Activated naive CD4-positive, alpha-beta T cell treated with anti-CD3 and anti-CD28 coated beads, Interleukin-2, amount 50 U/mL, for 24 hours (primary cell): Measurements from ENCODE around the gene INAFM1.

Source experiments
- H3K27ac Mint-ChIP-seq: one replicate; pipeline ENCODE4 v1.8.0; 2021; ENCODE audit warnings: mild to moderate bottlenecking, mixed read lengths
- H3K27me3 Mint-ChIP-seq: one replicate; pipeline ENCODE4 v1.8.0; 2021; ENCODE audit warnings: mixed read lengths
- H3K36me3 Mint-ChIP-seq: one replicate; pipeline ENCODE4 v1.8.0; 2021; ENCODE audit warnings: mixed read lengths
- H3K4me1 Mint-ChIP-seq: one replicate; pipeline ENCODE4 v1.8.0; 2021; ENCODE audit warnings: mixed read lengths
- H3K4me3 Mint-ChIP-seq: one replicate; pipeline ENCODE4 v1.8.0; 2021; ENCODE audit warnings: mild to moderate bottlenecking, mixed read lengths
- H3K9me3 Mint-ChIP-seq: one replicate; pipeline ENCODE4 v1.8.0; 2021; ENCODE audit warnings: mixed read lengths

Gene INAFM1

DNA sequence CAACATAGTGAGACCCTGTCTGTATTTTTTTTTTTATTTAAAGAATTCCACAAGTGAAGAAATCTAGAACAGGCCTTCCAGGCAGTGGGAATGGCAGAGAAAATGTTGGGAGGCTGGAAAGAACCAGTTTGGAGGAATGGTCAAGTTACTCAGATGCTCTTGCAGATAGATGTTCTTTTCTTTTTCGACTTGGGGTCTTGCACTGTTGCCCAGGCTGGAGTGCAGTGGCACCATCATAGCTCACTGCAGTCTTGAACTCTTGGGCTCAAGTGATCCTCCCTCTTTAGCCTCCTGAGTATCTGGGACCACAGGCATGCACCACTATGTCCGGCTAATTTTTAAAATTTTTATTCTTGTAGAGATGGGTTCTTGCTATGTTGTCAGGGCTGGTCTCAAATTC, 35.6 kb downstream of the INAFM1 start:
- peaks cover 5% of the 10 kb centered on the region for H3K4me1 Mint-ChIP-seq
- H3K4me3 Mint-ChIP-seq = no peak overlapping the region
- H3K27ac Mint-ChIP-seq = no peak overlapping the region
- H3K36me3 Mint-ChIP-seq = no peaks in the 10 kb centered on the region
- H3K27me3 Mint-ChIP-seq = peaks cover 11% of the 10 kb centered on the region
- no peaks in the 10 kb centered on the region for H3K9me3 Mint-ChIP-seq

DNA sequence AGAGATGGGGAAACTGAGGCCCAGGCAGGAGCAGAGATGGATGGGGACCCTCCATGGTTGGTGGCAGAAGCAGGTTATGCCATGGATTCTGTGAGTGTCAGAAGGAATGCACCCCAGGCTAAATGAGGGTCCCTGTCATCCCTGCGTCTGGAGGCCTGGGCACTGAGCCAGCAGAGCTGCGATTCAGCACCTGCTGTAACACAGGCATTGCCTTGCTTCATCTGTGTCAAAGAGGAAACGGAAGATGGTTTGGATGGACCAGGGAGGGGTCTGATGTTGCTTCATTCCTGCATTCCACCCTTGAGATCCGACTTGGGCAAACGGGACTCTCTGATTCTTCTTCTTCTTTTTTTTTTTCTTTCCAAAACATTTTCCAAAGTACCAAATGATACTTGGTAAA, 36.1 kb downstream of the INAFM1 start:
- Mint-ChIP-seq H3K9me3 (no peaks in the 10 kb centered on the region), H3K4me3 (no peak overlapping the region), H3K27me3 (peaks cover 13% of the 10 kb centered on the region), H3K4me1 (peaks cover 6% of the 10 kb centered on the region), H3K27ac (no peak overlapping the region), H3K36me3 (no peaks in the 10 kb centered on the region)

DNA sequence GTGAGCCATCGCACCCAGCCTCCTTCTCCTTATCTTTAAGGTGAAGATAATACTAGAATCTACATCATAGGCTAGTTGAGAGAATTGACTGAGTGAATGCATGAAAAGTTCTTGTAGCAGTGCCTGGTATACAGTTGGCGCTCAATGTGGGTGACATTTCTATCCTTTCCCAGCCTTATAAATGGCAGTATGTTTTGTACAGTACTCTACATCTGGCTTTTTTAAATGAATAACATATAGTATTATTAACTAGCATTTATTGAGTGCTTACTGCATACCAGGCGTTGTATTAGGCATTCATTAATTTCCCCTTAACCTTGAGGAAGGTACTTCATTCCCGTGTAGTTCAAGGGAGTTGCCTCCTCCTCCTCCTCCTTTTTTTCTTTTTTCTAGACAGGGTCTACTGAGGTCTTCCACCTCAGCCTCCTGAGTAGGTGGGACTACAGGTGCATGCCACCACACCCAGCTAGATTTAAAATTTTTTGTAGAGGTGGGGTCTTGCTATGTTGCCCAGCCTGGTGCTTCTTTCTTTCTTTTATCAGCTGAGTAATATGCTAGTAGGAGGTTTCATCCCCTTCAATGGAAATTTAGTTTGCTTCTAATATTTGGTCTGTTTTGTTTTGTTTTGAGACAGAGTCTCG, 37.8 kb downstream of the INAFM1 start:
- H3K4me3 Mint-ChIP-seq = no peak overlapping the region
- no peak overlapping the region for H3K27ac Mint-ChIP-seq
- peaks cover 6% of the 10 kb centered on the region for H3K4me1 Mint-ChIP-seq

DNA sequence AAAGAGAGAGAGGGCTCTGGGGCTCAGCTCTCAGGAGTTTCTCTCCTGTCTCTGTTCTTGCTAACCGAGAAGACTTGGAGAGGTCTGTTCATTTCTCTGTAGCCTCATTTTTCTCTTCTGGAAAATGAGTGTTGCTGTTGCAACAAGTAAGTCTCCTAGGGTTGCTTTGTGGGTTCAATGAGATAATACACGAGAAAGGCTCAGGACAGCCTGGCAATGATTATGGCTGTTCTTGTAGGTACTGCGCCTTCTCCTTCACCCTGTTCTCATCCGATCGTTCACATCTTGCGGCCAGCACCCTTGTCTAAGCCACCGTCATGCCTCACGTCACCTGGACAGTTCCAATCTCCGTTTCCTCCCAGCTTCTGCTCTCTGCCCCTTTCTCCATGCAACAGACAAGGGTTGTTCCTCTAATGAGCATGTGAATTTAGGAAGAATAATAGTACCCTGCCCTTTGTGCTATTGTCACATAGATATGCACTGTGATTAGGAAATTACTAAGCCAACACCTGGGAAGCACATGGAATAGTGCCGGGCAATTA, 39.1 kb downstream of the INAFM1 start:
- Mint-ChIP-seq H3K27me3 (peaks cover 13% of the 10 kb centered on the region), H3K9me3 (no peaks in the 10 kb centered on the region), H3K36me3 (no peaks in the 10 kb centered on the region), H3K27ac (no peak overlapping the region), H3K4me1 (peaks cover 6% of the 10 kb centered on the region), H3K4me3 (no peak overlapping the region)

More for the DNA sequence above, 37.8 kb downstream of the INAFM1 start:
- peaks cover 12% of the 10 kb centered on the region for H3K27me3 Mint-ChIP-seq
- no peaks in the 10 kb centered on the region for H3K36me3 Mint-ChIP-seq
- H3K9me3 Mint-ChIP-seq = no peaks in the 10 kb centered on the region

DNA sequence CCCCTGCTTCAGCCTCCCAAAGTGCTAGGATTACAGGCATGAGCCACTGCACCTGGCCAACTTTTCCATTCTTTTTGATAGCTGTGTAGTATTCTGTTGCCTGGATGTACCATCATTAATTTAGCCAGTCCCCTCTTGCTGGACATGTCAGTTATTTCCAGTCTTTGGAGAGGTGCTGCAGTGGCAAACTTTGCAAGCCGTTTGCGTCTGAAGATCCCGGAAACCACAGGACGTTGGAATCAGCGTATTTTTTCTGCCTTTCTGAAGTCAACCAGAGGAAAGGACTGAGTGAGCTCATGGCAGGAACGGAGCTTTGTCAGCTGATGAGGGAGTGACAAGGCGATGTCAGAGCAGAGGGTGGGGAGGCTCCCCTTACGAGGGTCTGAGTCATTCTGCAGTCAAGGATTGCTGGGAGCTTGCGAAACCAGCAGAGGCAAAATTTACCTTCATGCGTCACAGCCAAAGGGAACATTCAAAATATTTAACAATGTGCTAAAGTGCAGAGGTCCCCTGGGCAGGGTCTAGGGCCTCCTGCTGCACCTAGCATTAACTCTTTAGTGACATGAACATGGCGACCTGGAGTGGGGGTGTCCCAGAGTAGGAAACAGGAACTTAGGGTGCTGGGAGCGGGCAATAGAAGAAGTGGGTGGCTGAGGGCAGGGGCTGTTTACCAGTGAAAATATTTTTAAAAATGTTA, 40.6 kb downstream of the INAFM1 start:
- Mint-ChIP-seq H3K4me3 (no peak overlapping the region), H3K27me3 (peaks cover 11% of the 10 kb centered on the region), H3K4me1 (peaks cover 6% of the 10 kb centered on the region), H3K36me3 (no peaks in the 10 kb centered on the region), H3K27ac (peak overlapping the region; percentile 35), H3K9me3 (no peaks in the 10 kb centered on the region)

DNA sequence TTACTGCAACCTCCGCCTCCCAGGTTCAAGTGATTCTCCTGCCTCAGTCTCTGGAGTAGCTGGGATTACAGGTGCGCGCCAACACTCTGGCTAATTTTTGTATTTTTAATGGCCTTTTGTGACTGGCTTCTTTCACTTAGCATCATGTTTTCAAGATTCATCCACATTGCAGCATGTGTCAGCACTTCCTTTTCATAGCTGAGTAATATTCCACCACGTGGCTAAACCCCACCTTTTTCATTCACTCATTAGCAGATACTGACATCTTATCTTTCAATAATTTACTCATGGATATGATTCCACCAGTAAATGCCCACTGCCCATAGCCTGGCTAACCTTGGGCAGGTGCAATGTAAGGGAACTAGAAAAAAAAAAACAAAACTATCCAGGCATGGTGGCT, 41.8 kb downstream of the INAFM1 start:
- no peak overlapping the region for H3K4me3 Mint-ChIP-seq
- no peaks in the 10 kb centered on the region for H3K9me3 Mint-ChIP-seq
- H3K27ac Mint-ChIP-seq = no peak overlapping the region
- peaks cover 16% of the 10 kb centered on the region for H3K27me3 Mint-ChIP-seq
- peaks cover 6% of the 10 kb centered on the region for H3K4me1 Mint-ChIP-seq
- H3K36me3 Mint-ChIP-seq = no peaks in the 10 kb centered on the region

DNA sequence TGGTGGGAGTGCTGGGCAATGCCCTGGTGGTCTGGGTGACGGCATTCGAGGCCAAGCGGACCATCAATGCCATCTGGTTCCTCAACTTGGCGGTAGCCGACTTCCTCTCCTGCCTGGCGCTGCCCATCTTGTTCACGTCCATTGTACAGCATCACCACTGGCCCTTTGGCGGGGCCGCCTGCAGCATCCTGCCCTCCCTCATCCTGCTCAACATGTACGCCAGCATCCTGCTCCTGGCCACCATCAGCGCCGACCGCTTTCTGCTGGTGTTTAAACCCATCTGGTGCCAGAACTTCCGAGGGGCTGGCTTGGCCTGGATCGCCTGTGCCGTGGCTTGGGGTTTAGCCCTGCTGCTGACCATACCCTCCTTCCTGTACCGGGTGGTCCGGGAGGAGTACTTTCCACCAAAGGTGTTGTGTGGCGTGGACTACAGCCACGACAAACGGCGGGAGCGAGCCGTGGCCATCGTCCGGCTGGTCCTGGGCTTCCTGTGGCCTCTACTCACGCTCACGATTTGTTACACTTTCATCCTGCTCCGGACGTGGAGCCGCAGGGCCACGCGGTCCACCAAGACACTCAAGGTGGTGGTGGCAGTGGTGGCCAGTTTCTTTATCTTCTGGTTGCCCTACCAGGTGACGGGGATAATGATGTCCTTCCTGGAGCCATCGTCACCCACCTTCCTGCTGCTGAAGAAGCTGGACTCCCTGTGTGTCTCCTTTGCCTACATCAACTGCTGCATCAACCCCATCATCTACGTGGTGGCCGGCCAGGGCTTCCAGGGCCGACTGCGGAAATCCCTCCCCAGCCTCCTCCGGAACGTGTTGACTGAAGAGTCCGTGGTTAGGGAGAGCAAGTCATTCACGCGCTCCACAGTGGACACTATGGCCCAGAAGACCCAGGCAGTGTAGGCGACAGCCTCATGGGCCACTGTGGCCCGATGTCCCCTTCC, 45.5 kb downstream of the INAFM1 start:
- Mint-ChIP-seq H3K27ac (peak overlapping the region; percentile 17), H3K4me1 (peaks cover 4% of the 10 kb centered on the region), H3K27me3 (peaks cover 25% of the 10 kb centered on the region), H3K36me3 (no peaks in the 10 kb centered on the region), H3K9me3 (no peaks in the 10 kb centered on the region), H3K4me3 (no peak overlapping the region)

DNA sequence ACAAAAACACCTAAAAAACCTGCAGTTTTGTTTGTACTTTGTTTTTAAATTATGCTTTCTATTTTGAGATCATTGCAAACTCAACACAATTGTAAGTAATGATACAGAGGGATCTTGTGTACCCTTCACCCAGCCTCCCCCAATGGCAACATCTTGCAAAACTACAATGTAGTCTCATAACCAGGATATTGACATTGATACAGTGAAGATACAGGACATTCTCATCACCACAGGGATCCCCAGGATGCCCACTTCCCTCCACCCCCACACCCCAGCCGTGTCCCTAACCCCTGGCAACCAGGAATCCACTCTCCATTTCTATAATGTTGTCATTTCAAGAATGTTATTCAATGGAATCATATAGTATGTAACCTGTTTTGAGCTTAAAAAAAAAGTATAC, 46.9 kb downstream of the INAFM1 start:
- Mint-ChIP-seq H3K27ac (no peak overlapping the region), H3K4me1 (no peaks in the 10 kb centered on the region), H3K9me3 (no peaks in the 10 kb centered on the region), H3K36me3 (no peaks in the 10 kb centered on the region), H3K4me3 (no peak overlapping the region), H3K27me3 (peaks cover 17% of the 10 kb centered on the region)

DNA sequence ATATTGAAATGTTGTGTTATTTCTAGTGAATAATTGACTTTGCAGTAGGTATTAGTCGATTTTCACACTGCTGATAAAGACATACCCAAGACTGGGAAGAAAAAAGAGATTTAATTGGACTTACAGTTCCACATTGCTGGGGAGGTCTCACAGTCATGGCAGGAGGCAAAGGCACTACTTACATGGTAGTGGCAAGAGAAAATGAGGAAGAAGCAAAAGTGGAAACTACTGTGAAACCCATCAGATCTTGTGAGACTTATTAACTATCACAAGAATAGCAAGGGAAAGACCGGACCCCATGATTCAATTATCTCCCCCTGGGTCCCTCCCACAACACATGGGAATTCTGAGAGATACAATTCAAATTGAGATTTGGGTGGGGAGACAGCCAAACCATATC, 47.4 kb downstream of the INAFM1 start:
- H3K27ac Mint-ChIP-seq = no peak overlapping the region
- no peaks in the 10 kb centered on the region for H3K36me3 Mint-ChIP-seq
- H3K9me3 Mint-ChIP-seq = no peaks in the 10 kb centered on the region
- peaks cover 17% of the 10 kb centered on the region for H3K27me3 Mint-ChIP-seq
- H3K4me3 Mint-ChIP-seq = no peak overlapping the region
- H3K4me1 Mint-ChIP-seq = no peaks in the 10 kb centered on the region

DNA sequence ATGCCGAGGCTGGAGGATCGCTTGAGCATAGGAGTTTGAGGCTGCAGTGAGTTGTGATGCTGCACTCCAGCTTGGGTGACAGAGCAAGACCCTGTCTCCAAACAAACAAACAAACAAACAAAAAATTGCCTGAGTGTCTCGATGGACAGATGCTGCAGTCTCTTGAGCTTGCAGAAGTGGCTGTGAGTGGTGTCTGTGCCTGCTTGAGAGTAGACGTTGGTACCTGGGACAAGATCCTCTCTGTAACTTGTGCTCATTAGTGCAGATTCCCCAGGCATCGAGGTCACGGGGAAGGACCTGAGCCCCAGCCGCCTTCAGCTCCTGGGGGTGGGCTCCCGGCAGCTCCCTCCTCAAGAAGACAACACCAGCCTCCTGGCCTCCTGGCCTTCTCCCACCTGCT, 48.7 kb downstream of the INAFM1 start:
- Mint-ChIP-seq H3K27me3 (peaks cover 17% of the 10 kb centered on the region), H3K27ac (no peak overlapping the region), H3K36me3 (no peaks in the 10 kb centered on the region), H3K9me3 (no peaks in the 10 kb centered on the region), H3K4me3 (no peak overlapping the region), H3K4me1 (no peaks in the 10 kb centered on the region)

DNA sequence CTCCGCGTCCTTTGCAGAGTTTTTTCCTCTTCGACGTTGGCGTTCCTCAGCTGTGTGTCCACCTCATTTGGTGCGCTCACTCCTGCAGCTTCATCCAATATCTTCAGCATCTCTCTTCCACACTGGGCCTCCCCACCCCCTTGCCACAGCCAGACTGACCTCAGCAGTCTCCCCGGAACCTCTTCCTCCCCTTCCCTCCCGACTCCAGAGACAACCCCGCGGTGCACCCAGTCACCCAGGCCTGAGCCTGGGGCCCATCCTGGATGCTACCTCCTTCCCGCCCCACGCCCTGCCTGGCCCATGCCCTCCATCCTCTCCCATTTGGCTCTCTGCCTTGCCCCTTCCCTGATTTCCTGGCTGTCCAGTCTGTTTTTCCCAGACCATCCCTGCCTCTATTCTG, 49.2 kb downstream of the INAFM1 start:
- Mint-ChIP-seq H3K4me1 (no peaks in the 10 kb centered on the region), H3K9me3 (no peaks in the 10 kb centered on the region), H3K4me3 (no peak overlapping the region), H3K27ac (no peak overlapping the region), H3K27me3 (peaks cover 17% of the 10 kb centered on the region), H3K36me3 (no peaks in the 10 kb centered on the region)

DNA sequence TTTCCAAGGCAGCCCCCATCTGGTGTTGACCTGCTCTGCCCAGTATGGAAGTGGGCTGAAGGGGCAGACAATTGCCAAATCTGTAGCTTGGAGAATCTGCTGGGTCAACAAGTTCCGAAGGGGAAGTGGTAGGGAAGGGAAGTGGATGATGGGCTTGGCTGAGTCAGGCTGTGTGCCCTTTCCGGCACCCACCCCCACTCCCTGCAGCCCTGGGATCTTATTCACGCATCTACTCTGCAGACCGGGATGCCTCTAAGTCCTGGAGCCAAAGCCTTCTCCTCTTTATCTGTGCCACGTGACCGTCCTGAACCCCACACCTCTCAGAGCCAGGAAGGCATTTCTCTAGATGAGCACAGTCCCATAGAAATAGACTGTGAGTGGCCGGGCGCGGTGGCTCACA, 49.8 kb downstream of the INAFM1 start:
- Mint-ChIP-seq H3K27me3 (peaks cover 17% of the 10 kb centered on the region), H3K4me3 (no peak overlapping the region), H3K36me3 (no peaks in the 10 kb centered on the region), H3K27ac (no peak overlapping the region), H3K9me3 (no peaks in the 10 kb centered on the region), H3K4me1 (no peaks in the 10 kb centered on the region)
